Stimulated activated naive CD8-positive, alpha-beta T cell treated with anti-CD3 and anti-CD28 coated beads, Interleukin-15, Interleukin-2, amounts not matched to agents 100 ng/mL and 50 ng/mL, for 24 hours (primary cell): ENCODE measurements around the gene TGFBR2.
A peak's percentile ranks its signal among the peaks of the same experiment; 100 is the strongest.
"Not testable (repeated sequence)": the region's sequence is repeated elsewhere in the genome, so short reads cannot be mapped to it uniquely, and the experiment has no call there.

Experiments used
- H3K27ac Mint-ChIP-seq: one replicate; pipeline ENCODE4 v1.8.0; 2021; ENCODE audit warnings: mild to moderate bottlenecking, mixed read lengths
- H3K27me3 Mint-ChIP-seq: one replicate; pipeline ENCODE4 v1.8.0; 2021; ENCODE audit warnings: mixed read lengths
- H3K36me3 Mint-ChIP-seq: one replicate; pipeline ENCODE4 v1.8.0; 2021; ENCODE audit warnings: low read depth, mixed read lengths
- H3K4me1 Mint-ChIP-seq: one replicate; pipeline ENCODE4 v1.8.0; 2021; ENCODE audit warnings: low read depth, mixed read lengths
- H3K4me3 Mint-ChIP-seq: one replicate; pipeline ENCODE4 v1.8.0; 2021; ENCODE audit warnings: mild to moderate bottlenecking, mixed read lengths
- H3K9me3 Mint-ChIP-seq: one replicate; pipeline ENCODE4 v1.8.0; 2021; ENCODE audit warnings: mixed read lengths

Gene TGFBR2

DNA sequence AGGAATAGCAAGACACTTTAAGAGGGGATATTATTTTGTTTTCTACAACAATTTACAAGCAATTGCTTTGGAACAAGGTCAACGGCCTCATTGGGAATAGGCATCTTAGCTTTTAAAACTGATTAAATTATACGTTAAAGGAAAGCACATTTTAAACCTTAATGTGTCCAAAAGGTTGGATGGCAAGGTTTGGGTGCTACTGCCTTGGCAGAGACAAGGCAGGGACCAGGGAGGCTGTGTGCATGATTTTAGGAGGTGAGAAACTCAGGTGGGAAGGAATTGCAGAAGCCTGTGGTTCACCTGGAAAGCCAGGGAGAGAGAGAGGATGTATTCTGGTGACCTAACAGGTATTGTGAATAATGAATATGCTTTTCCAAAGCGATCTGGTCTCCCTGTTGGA is 54.3 kb downstream of the TGFBR2 start:
- Mint-ChIP-seq H3K4me1 (peaks cover 100% of the 10 kb centered on the region), H3K27ac (peak overlapping the region; percentile 88), H3K9me3 (no peaks in the 10 kb centered on the region), H3K27me3 (no peaks in the 10 kb centered on the region), H3K36me3 (peaks cover 82% of the 10 kb centered on the region), H3K4me3 (peak overlapping the region; percentile 48)

GRCh38 chr3:30661098-30661873 is 54.9 kb downstream of the TGFBR2 start:
- Mint-ChIP-seq H3K4me1 (peaks cover 100% of the 10 kb centered on the region), H3K36me3 (peaks cover 77% of the 10 kb centered on the region), H3K27ac (peak overlapping the region; percentile 88), H3K27me3 (no peaks in the 10 kb centered on the region), H3K9me3 (no peaks in the 10 kb centered on the region), H3K4me3 (peak overlapping the region; percentile 48)

DNA sequence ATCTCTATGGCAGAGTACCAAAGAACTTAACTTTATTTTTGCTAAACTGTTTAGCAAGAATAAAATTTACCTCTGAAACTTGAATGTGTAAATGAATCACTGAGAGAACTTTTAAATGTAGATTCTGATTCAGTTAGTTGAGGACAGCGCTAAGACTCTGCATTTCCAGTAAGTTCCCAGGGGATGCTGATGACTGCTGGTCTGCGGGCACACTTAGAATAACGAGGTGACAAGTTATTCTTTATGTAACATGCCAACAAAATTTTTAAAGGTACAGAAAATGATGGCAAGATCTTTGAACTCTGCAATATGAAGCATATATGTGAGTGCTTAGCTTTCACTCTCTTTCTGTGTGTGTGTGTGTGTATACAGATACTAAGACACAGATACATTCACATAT is 56.4 kb downstream of the TGFBR2 start:
- Mint-ChIP-seq H3K4me3 (peak overlapping the region; percentile 20), H3K27ac (peak overlapping the region; percentile 88)

GRCh38 chr3:30663533-30664241 is 57.3 kb downstream of the TGFBR2 start:
- Mint-ChIP-seq H3K27ac (peak overlapping the region; percentile 88), H3K4me1 (peaks cover 100% of the 10 kb centered on the region), H3K27me3 (no peaks in the 10 kb centered on the region), H3K9me3 (no peaks in the 10 kb centered on the region), H3K4me3 (peak overlapping the region; percentile 50), H3K36me3 (peaks cover 84% of the 10 kb centered on the region)

More for the DNA sequence above, 56.4 kb downstream of the TGFBR2 start:
- H3K27me3 Mint-ChIP-seq = no peaks in the 10 kb centered on the region
- H3K4me1 Mint-ChIP-seq = peaks cover 100% of the 10 kb centered on the region
- peaks cover 75% of the 10 kb centered on the region for H3K36me3 Mint-ChIP-seq
- no peaks in the 10 kb centered on the region for H3K9me3 Mint-ChIP-seq

GRCh38 chr3:30664459-30664858 is 58.1 kb downstream of the TGFBR2 start:
- H3K36me3 Mint-ChIP-seq = peaks cover 84% of the 10 kb centered on the region
- H3K4me3 Mint-ChIP-seq = peak overlapping the region; percentile 50
- H3K4me1 Mint-ChIP-seq = peaks cover 99% of the 10 kb centered on the region
- H3K27ac Mint-ChIP-seq = peak overlapping the region; percentile 88
- no peaks in the 10 kb centered on the region for H3K9me3 Mint-ChIP-seq
- no peaks in the 10 kb centered on the region for H3K27me3 Mint-ChIP-seq

- H3K27me3 Mint-ChIP-seq = no peaks in the 10 kb centered on the region
- peaks cover 99% of the 10 kb centered on the region for H3K4me1 Mint-ChIP-seq
- H3K36me3 Mint-ChIP-seq = peaks cover 86% of the 10 kb centered on the region
- peaks cover under 1% of the 10 kb centered on the region for H3K9me3 Mint-ChIP-seq
- peak overlapping the region; percentile 50 for H3K4me3 Mint-ChIP-seq
- H3K27ac Mint-ChIP-seq = peak overlapping the region; percentile 88
These were observed 58.5 kb downstream of the TGFBR2 start for GRCh38 chr3:30664884-30665283.

DNA sequence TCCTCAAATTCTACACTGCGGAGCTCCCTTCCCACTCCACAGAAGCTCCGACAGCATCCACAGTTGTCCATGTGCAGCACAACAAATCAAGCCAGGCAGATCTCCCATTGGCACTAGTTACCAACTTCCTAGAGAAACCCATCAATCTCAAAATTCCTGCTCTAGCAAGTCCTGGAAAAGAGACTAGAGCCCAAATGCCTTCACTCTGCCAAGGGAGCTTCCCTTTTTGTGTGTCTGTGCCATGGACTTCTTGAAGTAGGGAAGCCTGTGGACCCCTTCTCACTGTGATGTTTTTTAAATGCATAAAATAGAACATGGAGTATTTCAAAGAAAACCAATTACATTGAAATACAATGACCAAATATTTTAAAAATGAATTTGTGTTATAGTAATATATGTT is 59.1 kb downstream of the TGFBR2 start:
- Mint-ChIP-seq H3K4me1 (peaks cover 99% of the 10 kb centered on the region), H3K36me3 (peaks cover 89% of the 10 kb centered on the region), H3K27ac (peak overlapping the region; percentile 88), H3K9me3 (peaks cover 4% of the 10 kb centered on the region), H3K27me3 (no peaks in the 10 kb centered on the region), H3K4me3 (peak overlapping the region; percentile 50)

GRCh38 chr3:30666572-30667279 is 60.3 kb downstream of the TGFBR2 start:
- Mint-ChIP-seq H3K27me3 (no peaks in the 10 kb centered on the region), H3K4me1 (peaks cover 99% of the 10 kb centered on the region), H3K36me3 (peaks cover 89% of the 10 kb centered on the region), H3K4me3 (peak overlapping the region; percentile 32), H3K9me3 (peaks cover 4% of the 10 kb centered on the region), H3K27ac (peak overlapping the region; percentile 93)

- peaks cover 99% of the 10 kb centered on the region for H3K4me1 Mint-ChIP-seq
- H3K4me3 Mint-ChIP-seq = peak overlapping the region; percentile 35
- H3K27ac Mint-ChIP-seq = peak overlapping the region; percentile 63
- H3K9me3 Mint-ChIP-seq = peaks cover 4% of the 10 kb centered on the region
- no peaks in the 10 kb centered on the region for H3K27me3 Mint-ChIP-seq
- H3K36me3 Mint-ChIP-seq = peaks cover 89% of the 10 kb centered on the region
These were observed 60.9 kb downstream of the TGFBR2 start for GRCh38 chr3:30667280-30667651.

DNA sequence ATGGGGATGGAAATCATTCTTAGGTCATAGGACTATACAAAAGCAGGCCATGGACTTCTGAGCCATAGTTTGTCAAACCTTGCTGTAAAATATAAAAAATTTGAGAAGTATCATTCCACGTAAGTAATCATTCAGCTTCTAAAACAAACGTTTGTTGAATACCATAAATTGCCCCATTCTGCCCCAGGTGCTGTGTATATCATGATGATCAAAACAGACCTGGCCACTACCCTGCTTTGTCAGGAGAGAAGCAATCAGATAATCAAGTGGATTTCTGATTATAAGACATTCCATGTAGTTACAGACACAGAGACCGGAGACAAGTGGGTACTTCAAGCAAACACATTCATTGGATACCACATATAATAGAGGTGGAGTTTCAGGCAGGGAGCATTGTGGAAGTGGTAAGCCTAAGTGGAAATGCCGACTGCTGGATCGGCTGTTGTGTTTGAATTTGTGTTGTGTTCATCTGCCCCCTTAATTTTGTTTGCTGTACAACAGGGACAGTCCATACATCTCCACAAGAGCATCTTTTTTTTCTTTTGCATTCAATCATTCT is 61.7 kb downstream of the TGFBR2 start:
- peak overlapping the region; percentile 1 for H3K4me3 Mint-ChIP-seq
- peak overlapping the region; percentile 82 for H3K27ac Mint-ChIP-seq

GRCh38 chr3:30669360-30669934 is 63.0 kb downstream of the TGFBR2 start:
- H3K27me3 Mint-ChIP-seq, H3K4me3 Mint-ChIP-seq, H3K9me3 Mint-ChIP-seq: not testable (repeated sequence)
- Mint-ChIP-seq H3K27ac (peak overlapping the region; percentile 81), H3K4me1 (peaks cover 97% of the 10 kb centered on the region), H3K36me3 (peaks cover 92% of the 10 kb centered on the region)

More for the DNA sequence above, 61.7 kb downstream of the TGFBR2 start:
- Mint-ChIP-seq H3K27me3 (no peaks in the 10 kb centered on the region), H3K9me3 (peaks cover 4% of the 10 kb centered on the region), H3K36me3 (peaks cover 90% of the 10 kb centered on the region), H3K4me1 (peaks cover 99% of the 10 kb centered on the region)

DNA sequence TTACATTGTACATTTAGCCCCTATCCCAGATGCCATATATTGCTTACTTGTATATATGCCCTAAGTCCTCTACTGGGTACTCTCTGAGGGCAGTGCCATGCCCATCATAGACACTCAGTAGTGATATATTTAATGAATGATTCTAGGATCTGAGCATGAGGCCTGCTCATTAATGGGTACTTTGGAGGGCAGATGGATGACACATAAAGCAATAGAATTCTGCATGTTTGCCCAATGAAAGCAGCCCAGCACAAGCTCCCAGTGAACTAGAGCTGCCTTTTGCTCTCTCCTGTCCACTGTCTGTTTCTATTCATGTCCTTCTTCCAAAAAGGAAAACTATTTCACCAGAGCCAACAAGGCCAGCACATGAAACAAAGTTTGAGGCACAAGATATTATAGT is 63.9 kb downstream of the TGFBR2 start:
- no peaks in the 10 kb centered on the region for H3K27me3 Mint-ChIP-seq

DNA sequence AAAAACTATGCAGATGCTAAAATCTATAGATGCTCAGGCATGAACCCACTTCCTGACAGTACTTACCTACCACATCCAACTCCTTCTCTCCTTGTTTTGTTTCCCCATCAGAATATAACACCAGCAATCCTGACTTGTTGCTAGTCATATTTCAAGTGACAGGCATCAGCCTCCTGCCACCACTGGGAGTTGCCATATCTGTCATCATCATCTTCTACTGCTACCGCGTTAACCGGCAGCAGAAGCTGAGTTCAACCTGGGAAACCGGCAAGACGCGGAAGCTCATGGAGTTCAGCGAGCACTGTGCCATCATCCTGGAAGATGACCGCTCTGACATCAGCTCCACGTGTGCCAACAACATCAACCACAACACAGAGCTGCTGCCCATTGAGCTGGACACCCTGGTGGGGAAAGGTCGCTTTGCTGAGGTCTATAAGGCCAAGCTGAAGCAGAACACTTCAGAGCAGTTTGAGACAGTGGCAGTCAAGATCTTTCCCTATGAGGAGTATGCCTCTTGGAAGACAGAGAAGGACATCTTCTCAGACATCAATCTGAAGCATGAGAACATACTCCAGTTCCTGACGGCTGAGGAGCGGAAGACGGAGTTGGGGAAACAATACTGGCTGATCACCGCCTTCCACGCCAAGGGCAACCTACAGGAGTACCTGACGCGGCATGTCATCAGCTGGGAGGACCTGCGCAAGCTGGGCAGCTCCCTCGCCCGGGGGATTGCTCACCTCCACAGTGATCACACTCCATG is 65.3 kb downstream of the TGFBR2 start:
- Mint-ChIP-seq H3K9me3 (peaks cover 4% of the 10 kb centered on the region), H3K27ac (peak overlapping the region; percentile 86), H3K36me3 (peaks cover 97% of the 10 kb centered on the region), H3K27me3 (no peaks in the 10 kb centered on the region), H3K4me1 (peaks cover 96% of the 10 kb centered on the region), H3K4me3 (no peak overlapping the region)

More for the DNA sequence above, 63.9 kb downstream of the TGFBR2 start:
- no peak overlapping the region for H3K4me3 Mint-ChIP-seq
- peaks cover 96% of the 10 kb centered on the region for H3K4me1 Mint-ChIP-seq
- H3K36me3 Mint-ChIP-seq = peaks cover 93% of the 10 kb centered on the region
- peak overlapping the region; percentile 81 for H3K27ac Mint-ChIP-seq
- H3K9me3 Mint-ChIP-seq = peaks cover 4% of the 10 kb centered on the region

DNA sequence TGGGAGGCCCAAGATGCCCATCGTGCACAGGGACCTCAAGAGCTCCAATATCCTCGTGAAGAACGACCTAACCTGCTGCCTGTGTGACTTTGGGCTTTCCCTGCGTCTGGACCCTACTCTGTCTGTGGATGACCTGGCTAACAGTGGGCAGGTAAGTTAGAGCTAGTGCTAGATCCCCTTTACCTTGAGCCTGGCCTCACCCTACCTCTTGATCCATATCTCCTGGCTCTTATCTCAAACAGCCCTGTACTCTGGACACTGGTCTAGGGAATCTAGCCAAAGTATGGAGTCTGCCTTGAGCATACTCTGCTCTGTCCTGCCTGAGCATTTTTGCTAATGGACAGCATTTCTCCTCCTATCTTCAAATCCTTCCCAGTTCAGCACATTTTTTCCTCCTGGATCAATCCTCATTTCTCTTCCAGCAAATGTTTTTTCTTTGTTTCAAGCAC is 65.9 kb downstream of the TGFBR2 start:
- Mint-ChIP-seq H3K4me3 (peak overlapping the region; percentile 12), H3K27me3 (no peaks in the 10 kb centered on the region), H3K4me1 (peaks cover 96% of the 10 kb centered on the region), H3K27ac (peak overlapping the region; percentile 86), H3K36me3 (peaks cover 100% of the 10 kb centered on the region), H3K9me3 (peaks cover 4% of the 10 kb centered on the region)
